Mucosa of descending colon (tissue), 3 donors: ENCODE data around the gene EMC8. TPM values are rescaled to one million over a fixed set of nuclear protein-coding genes. Genes with fewer than 3 reads are reported as not detected.

Experiments
- ATAC-seq: fragments of 200-7000 bp; cut with Tn5 transposase; one replicate; pipeline ENCODE4 v1.9.1; 2020; ENCODE audit warnings: mild to moderate bottlenecking, moderate library complexity
- DNase-seq, 3 donors: peaks; one replicate each; pipeline ENCODE4 v3.0.0-alpha.2; 2020
- H3K36me3 ChIP-seq: fragments of 200-600 bp; one replicate; pipeline ENCODE4 v1.8.0; 2021; ENCODE audit warnings: low read depth, mild to moderate bottlenecking
- H3K4me1 ChIP-seq: fragments of 200-600 bp; one replicate; pipeline ENCODE4 v1.8.0; 2021; ENCODE audit warnings: low read depth, mild to moderate bottlenecking
- H3K4me3 ChIP-seq: fragments of 200-600 bp; one replicate; pipeline ENCODE4 v1.8.0; 2021; ENCODE audit warnings: mild to moderate bottlenecking
- H3K9me3 ChIP-seq: fragments of 200-600 bp; one replicate; pipeline ENCODE4 v1.8.0; 2021; ENCODE audit warnings: mild to moderate bottlenecking
- CTCF ChIP-seq: fragments of 200-600 bp; IDR thresholded peaks from one replicate; pipeline ENCODE4 v1.8.0; 2022; ENCODE audit warnings: antibody characterized with exemption, mild to moderate bottlenecking
- intact Hi-C, 2 donors: fragments of 100-400 bp; cut with DNase I in 1 of 2; cut with micrococcal nuclease in 1 of 2; formaldehyde crosslinking; loops; one replicate each; pipeline versions ENCODE4 v1.11.0 to v1.11.1; 2022; cut with DNase I, micrococcal nuclease
- total RNA-seq, 3 donors: library from RNA; stranded (reverse); fragmentation: NEBNext Ultra II Directional in 2 of 3; extraction: Animal tissue kit (Norgen Biotek cat#: 25700) in 2 of 3; gene quantifications; one replicate each; pipeline versions ENCODE4 v1.2.1 to v1.2.4, GENCODE V29; 2021 to 2023
- donor health status: DM: no; HTN: no; CAD: no; lungs with moderate emphysema.
- donor health status: DM: no; HTN: no; CAD: no.
- donor health status: DM: no; HTN: yes; CAD: no.

Gene EMC8
- total RNA-seq, 3 donors from 2014 or later = 27.7 to 31.0 (median 30.2) TPM

- TF ChIP-seq CTCF = no peak
- no peak for DNase-seq
- H3K36me3 ChIP-seq = no peaks in the 10 kb centered on the region
- intact Hi-C loops = no loop called here
- no peak for ATAC-seq
- H3K4me1 ChIP-seq = no peaks in the 10 kb centered on the region
- no peak overlapping the region for H3K4me3 ChIP-seq
- H3K9me3 ChIP-seq = no peaks in the 10 kb centered on the region
Measured at GRCh38 chr16:85836706-85837582, 37.6 kb upstream of the EMC8 start.

GRCh38 chr16:85835956-85836705, 36.8 kb upstream of the EMC8 start:
- ATAC-seq = no peak
- H3K9me3 ChIP-seq = no peaks in the 10 kb centered on the region
- H3K36me3 ChIP-seq = no peaks in the 10 kb centered on the region
- H3K4me1 ChIP-seq = no peaks in the 10 kb centered on the region
- no peak for TF ChIP-seq CTCF
- intact Hi-C loops = no loop called here
- no peak for DNase-seq
- no peak overlapping the region for H3K4me3 ChIP-seq

GRCh38 chr16:85835227-85835751, 35.9 kb upstream of the EMC8 start:
- ATAC-seq = no peak

GRCh38 chr16:85834741-85835140, 35.4 kb upstream of the EMC8 start:
- Histone ChIP-seq H3K9me3 (no peaks in the 10 kb centered on the region), H3K36me3 (no peaks in the 10 kb centered on the region), H3K4me1 (no peaks in the 10 kb centered on the region), H3K4me3 (no peak overlapping the region)
- no peak for DNase-seq
- intact Hi-C loops = no loop called here
- TF ChIP-seq CTCF = no peak
- ATAC-seq = no peak

More at GRCh38 chr16:85835227-85835751, 35.9 kb upstream of the EMC8 start:
- Histone ChIP-seq H3K4me1 (no peaks in the 10 kb centered on the region), H3K36me3 (no peaks in the 10 kb centered on the region), H3K4me3 (no peak overlapping the region), H3K9me3 (no peaks in the 10 kb centered on the region)
- intact Hi-C loops = no loop called here
- TF ChIP-seq CTCF = no peak
- DNase-seq = no peak

- H3K9me3 ChIP-seq = no peaks in the 10 kb centered on the region
- DNase-seq (no peak), ATAC-seq (no peak)
- intact Hi-C loops = no loop called here
- no peaks in the 10 kb centered on the region for H3K36me3 ChIP-seq
- no peak for TF ChIP-seq CTCF
- no peaks in the 10 kb centered on the region for H3K4me1 ChIP-seq
- H3K4me3 ChIP-seq = no peak overlapping the region
Measured at GRCh38 chr16:85833219-85833920, 34.0 kb upstream of the EMC8 start.
